HepG2 (cell line): ENCODE data around the gene KLF3. TPM values are rescaled to one million over a fixed set of nuclear protein-coding genes. Genes with fewer than 3 reads are reported as not detected.

Source experiments
- CREM ChIP-seq, 2 experiments: sonication (generic) in 1 of 2; formaldehyde crosslinking in 1 of 2; IDR thresholded peaks; 2 replicates each; pipeline versions ENCODE4 v1.4.0 to v1.6.1; 2016 to 2020; ENCODE audit warnings: antibody characterized with exemption in 1 of 2, mild to moderate bottlenecking in 1 of 2, missing genetic modification reagents in 1 of 2
- KLF13 ChIP-seq: sonication (generic); formaldehyde crosslinking; IDR thresholded peaks from 2 replicates; pipeline ENCODE4 v1.4.0; 2020; ENCODE audit warnings: mild to moderate bottlenecking, missing genetic modification reagents
- MBNL3 ChIP-seq: fragments of 250-450 bp; sonication (Bioruptor Pico); conservative IDR thresholded peaks from 2 replicates; pipeline ENCODE4 v1.8.0; 2022; ENCODE audit warnings: mild to moderate bottlenecking, inconsistent platforms
- POLR2A ChIP-seq, 2 experiments: IDR thresholded peaks; 2 replicates each; pipeline ENCODE4 v1.6.1; 2011; ENCODE audit warnings: low read depth in 2 of 2, low read length in 2 of 2, mild to moderate bottlenecking in 1 of 2, moderate library complexity in 1 of 2; ENCODE audit not compliant: insufficient read depth in 1 of 2
- POLR2G ChIP-seq: fragments of 200-400 bp; formaldehyde crosslinking; IDR thresholded peaks from 2 replicates; pipeline ENCODE4 v1.6.1; 2018; ENCODE audit warnings: mild to moderate bottlenecking, low read depth, low read length, moderate library complexity
- RBM22 ChIP-seq: fragments of 200-400 bp; formaldehyde crosslinking; optimal IDR thresholded peaks from 2 replicates; pipeline ENCODE3; 2017; ENCODE audit warnings: mild to moderate bottlenecking, low read length, moderate library complexity
- SRF ChIP-seq: IDR thresholded peaks from 2 replicates; pipeline ENCODE4 v1.6.1; 2011; ENCODE audit warnings: mild to moderate bottlenecking, low read depth, low read length, moderate library complexity
- ZNF20 ChIP-seq: sonication (generic); formaldehyde crosslinking; IDR thresholded peaks from 2 replicates; pipeline ENCODE4 v1.4.0; 2020; ENCODE audit warnings: mild to moderate bottlenecking, moderate library complexity, missing genetic modification reagents
- ZNF24 ChIP-seq: fragments of 450-650 bp; IDR thresholded peaks from 2 replicates; pipeline ENCODE4 v1.6.1; 2017; ENCODE audit warnings: antibody characterized with exemption, mild to moderate bottlenecking
- ZNF3 ChIP-seq: IDR thresholded peaks from 2 replicates; pipeline ENCODE4 v1.7.0; 2017; ENCODE audit warnings: inconsistent platforms
- ZNF383 ChIP-seq: sonication (generic); formaldehyde crosslinking; IDR thresholded peaks from 2 replicates; pipeline ENCODE4 v1.4.0; 2020; ENCODE audit warnings: missing genetic modification reagents, mild to moderate bottlenecking, borderline replicate concordance
- ZNF451 ChIP-seq: sonication (generic); formaldehyde crosslinking; IDR thresholded peaks from 2 replicates; pipeline ENCODE4 v1.5.0; 2020; ENCODE audit warnings: mild to moderate bottlenecking, missing genetic modification reagents
- ZNF546 ChIP-seq: sonication (generic); formaldehyde crosslinking; conservative IDR thresholded peaks from 2 replicates; pipeline ENCODE4 v1.8.1; 2023; ENCODE audit warnings: mild to moderate bottlenecking, missing genetic modification reagents
- ZNF792 ChIP-seq: IDR thresholded peaks from 2 replicates; pipeline ENCODE4 v1.6.1; 2016
- ZNF883 ChIP-seq: sonication (generic); formaldehyde crosslinking; IDR thresholded peaks from 2 replicates; pipeline ENCODE4 v1.5.1; 2020; ENCODE audit warnings: mild to moderate bottlenecking, missing genetic modification reagents; ENCODE audit errors: not compliant biosample characterization
- ZSCAN21 ChIP-seq: sonication (generic); formaldehyde crosslinking; IDR thresholded peaks from 2 replicates; pipeline ENCODE4 v1.8.0; 2022; ENCODE audit warnings: mild to moderate bottlenecking, missing genetic modification reagents, moderate library complexity, borderline replicate concordance
- polyA plus RNA-seq, 8 experiments: library from polyadenylated mRNA; depleted of rRNA in 3 of 8; stranded (reverse) in 7 of 8; unstranded in 1 of 8; fragments of >200 nt; fragmentation: Illumina TruSeq in 4 of 8; extraction: Trizol in 4 of 8; gene quantifications; 2 replicates each; pipeline versions ENCODE4 v1.2.1 to v1.2.3, GENCODE V29; 2011 to 2016; ENCODE audit warnings: low read depth in 4 of 8, missing spikeins in 1 of 8, mixed read lengths in 1 of 8; ENCODE audit not compliant: insufficient read depth in 1 of 8
- total RNA-seq, 5 experiments: library from RNA; depleted of rRNA; stranded (reverse); fragments of >200 nt; fragmentation: Illumina TruSeq; extraction: Trizol; gene quantifications; 2 replicates each; pipeline ENCODE4 v1.2.3, GENCODE V29; 2016; ENCODE audit warnings: low read depth in 1 of 5
- TF ChIP-seq, protein P1 (sequence below): sonication (generic); formaldehyde crosslinking; IDR thresholded peaks from 2 replicates; pipeline ENCODE4 v1.8.0; 2022; ENCODE audit warnings: missing genetic modification reagents, mild to moderate bottlenecking, inconsistent platforms, borderline replicate concordance
- TF ChIP-seq, protein P2 (sequence below): sonication (generic); formaldehyde crosslinking; IDR thresholded peaks from 2 replicates; pipeline ENCODE4 v1.4.0; 2020; ENCODE audit warnings: mild to moderate bottlenecking, missing genetic modification reagents
- TF ChIP-seq, protein P3 (sequence below): sonication (generic); formaldehyde crosslinking; IDR thresholded peaks from 2 replicates; pipeline ENCODE4 v1.4.0; 2020; ENCODE audit warnings: missing genetic modification reagents

The KLF3 gene
- total and polyA plus RNA-seq, 2 of the 13 experiments (the other 11 are each of a cell fraction or from before 2014, with no cell fraction given), result 29.1 to 37.8 TPM

DNA sequence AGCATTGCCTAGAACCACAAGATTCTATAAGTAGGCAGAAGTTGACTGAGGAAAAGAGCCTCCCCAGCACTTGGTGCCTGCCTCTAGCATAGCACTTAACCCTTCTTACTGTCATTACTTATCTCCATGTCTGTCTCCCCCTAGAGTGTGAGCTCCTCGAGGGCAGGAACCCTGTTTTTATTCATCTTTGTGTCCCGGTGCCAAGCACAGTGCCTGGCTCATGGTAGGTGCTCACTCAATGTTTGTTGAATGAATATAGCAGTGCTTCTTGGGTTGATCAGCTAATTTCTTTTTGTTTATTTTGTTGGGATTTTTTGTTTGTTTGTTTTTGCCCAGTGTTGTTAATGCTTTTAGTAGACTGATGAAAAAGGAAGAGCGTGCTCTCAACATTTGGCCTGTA lies 30.3 kb downstream of the KLF3 start (continued):
- TF ChIP-seq, protein P1, sequence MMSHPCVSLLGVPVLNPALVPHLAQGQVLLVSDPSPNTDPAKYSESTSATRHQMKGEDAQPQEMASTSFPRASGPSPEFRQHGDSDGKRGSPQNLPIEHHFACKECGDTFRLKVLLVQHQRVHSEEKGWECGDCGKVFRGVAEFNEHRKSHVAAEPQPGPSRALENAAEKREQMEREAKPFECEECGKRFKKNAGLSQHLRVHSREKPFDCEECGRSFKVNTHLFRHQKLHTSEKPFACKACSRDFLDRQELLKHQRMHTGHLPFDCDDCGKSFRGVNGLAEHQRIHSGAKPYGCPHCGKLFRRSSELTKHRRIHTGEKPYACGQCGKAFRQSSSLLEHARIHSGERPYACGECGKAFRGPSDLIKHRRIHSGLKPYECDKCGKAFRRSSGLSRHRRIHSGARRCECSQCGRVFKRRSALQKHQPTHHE, result no peak
- TF ChIP-seq ZNF883 (CRISPR knock-in tag), result no peak
- TF ChIP-seq, protein P2, sequence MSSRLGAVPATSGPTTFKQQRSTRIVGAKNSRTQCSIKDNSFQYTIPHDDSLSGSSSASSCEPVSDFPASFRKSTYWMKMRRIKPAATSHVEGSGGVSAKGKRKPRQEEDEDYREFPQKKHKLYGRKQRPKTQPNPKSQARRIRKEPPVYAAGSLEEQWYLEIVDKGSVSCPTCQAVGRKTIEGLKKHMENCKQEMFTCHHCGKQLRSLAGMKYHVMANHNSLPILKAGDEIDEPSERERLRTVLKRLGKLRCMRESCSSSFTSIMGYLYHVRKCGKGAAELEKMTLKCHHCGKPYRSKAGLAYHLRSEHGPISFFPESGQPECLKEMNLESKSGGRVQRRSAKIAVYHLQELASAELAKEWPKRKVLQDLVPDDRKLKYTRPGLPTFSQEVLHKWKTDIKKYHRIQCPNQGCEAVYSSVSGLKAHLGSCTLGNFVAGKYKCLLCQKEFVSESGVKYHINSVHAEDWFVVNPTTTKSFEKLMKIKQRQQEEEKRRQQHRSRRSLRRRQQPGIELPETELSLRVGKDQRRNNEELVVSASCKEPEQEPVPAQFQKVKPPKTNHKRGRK (CRISPR knock-in tag), result no peak
- no peak for TF ChIP-seq ZSCAN21 (CRISPR knock-in tag)
- TF ChIP-seq ZNF20, result no peak
- no peak for TF ChIP-seq SRF
- TF ChIP-seq ZNF24, result no peak
- TF ChIP-seq CREM (IDR thresholded peaks at IDR 0.05), result no peak
- no peak for TF ChIP-seq CREM (CRISPR knock-in tag; IDR thresholded peaks at IDR 0.05)
- TF ChIP-seq ZNF3, result peak; percentile 89; the same call in 1 of the 2 replicates
- TF ChIP-seq ZNF546 (CRISPR knock-in tag), result no peak
- TF ChIP-seq KLF13 (CRISPR knock-in tag), result no peak
- peak; percentile 69 for TF ChIP-seq RBM22
- TF ChIP-seq ZNF792 (CRISPR knock-in tag), result no peak
- TF ChIP-seq POLR2G, result 0 out of 2 replicates have a peak, but pooled peaks have one; percentile 26
- TF ChIP-seq POLR2A (IDR thresholded peaks at IDR 0.05; ENCODE audit: insufficient read depth in 1 of 2, low read depth in 2 of 2, low read length in 2 of 2), result no peak
- TF ChIP-seq ZNF383 (CRISPR knock-in tag), result no peak
- TF ChIP-seq MBNL3, result no peak
- no peak for TF ChIP-seq ZNF451 (CRISPR knock-in tag)
- TF ChIP-seq, protein P3, sequence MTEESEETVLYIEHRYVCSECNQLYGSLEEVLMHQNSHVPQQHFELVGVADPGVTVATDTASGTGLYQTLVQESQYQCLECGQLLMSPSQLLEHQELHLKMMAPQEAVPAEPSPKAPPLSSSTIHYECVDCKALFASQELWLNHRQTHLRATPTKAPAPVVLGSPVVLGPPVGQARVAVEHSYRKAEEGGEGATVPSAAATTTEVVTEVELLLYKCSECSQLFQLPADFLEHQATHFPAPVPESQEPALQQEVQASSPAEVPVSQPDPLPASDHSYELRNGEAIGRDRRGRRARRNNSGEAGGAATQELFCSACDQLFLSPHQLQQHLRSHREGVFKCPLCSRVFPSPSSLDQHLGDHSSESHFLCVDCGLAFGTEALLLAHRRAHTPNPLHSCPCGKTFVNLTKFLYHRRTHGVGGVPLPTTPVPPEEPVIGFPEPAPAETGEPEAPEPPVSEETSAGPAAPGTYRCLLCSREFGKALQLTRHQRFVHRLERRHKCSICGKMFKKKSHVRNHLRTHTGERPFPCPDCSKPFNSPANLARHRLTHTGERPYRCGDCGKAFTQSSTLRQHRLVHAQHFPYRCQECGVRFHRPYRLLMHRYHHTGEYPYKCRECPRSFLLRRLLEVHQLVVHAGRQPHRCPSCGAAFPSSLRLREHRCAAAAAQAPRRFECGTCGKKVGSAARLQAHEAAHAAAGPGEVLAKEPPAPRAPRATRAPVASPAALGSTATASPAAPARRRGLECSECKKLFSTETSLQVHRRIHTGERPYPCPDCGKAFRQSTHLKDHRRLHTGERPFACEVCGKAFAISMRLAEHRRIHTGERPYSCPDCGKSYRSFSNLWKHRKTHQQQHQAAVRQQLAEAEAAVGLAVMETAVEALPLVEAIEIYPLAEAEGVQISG (CRISPR knock-in tag), result no peak
